Right ventricle myocardium superior (tissue), 1 donor: ENCODE results near the gene SDF2. TPM values are rescaled to one million over a fixed set of nuclear protein-coding genes. Genes with fewer than 3 reads are reported as not detected.

ENCODE experiments used
- ATAC-seq: fragments of 200-7000 bp; cut with Tn5 transposase; one replicate; pipeline ENCODE4 v1.9.1; 2020; ENCODE audit warnings: mild to moderate bottlenecking; ENCODE audit not compliant: poor library complexity
- DNase-seq: peaks from one replicate; pipeline ENCODE4 v3.0.0-alpha.2; 2020
- intact Hi-C: fragments of 100-400 bp; cut with DNase I; formaldehyde crosslinking; loops from one replicate; pipeline ENCODE4 v1.11.2; 2022
- long read RNA-seq: library from polyadenylated mRNA; unstranded; transcript quantifications from one replicate; pipeline ENCODE4 v2.0.0, GENCODE V29; 2021
- total RNA-seq: library from RNA; stranded (reverse); fragmentation: NEBNext Ultra II Directional; extraction: Animal tissue kit (Norgen Biotek cat#: 25700); gene quantifications from one replicate; pipeline ENCODE4 v1.2.1, GENCODE V29; 2021
- donor health status: DM: no; HTN: yes; CAD: no; lungs with severe emphysema.

The SDF2 gene, protein sequence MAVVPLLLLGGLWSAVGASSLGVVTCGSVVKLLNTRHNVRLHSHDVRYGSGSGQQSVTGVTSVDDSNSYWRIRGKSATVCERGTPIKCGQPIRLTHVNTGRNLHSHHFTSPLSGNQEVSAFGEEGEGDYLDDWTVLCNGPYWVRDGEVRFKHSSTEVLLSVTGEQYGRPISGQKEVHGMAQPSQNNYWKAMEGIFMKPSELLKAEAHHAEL
- 26.4 TPM for total RNA-seq
- long read RNA-seq, transcript SDF2-201 (3 exons, 1,568 nt) = major isoform, 32 of 38 reads
- long read RNA-seq, partial matches to known transcripts = 0 of 38 reads
- long read RNA-seq, other reads (novel, unspliced or antisense) = 1 of 38 reads

DNA sequence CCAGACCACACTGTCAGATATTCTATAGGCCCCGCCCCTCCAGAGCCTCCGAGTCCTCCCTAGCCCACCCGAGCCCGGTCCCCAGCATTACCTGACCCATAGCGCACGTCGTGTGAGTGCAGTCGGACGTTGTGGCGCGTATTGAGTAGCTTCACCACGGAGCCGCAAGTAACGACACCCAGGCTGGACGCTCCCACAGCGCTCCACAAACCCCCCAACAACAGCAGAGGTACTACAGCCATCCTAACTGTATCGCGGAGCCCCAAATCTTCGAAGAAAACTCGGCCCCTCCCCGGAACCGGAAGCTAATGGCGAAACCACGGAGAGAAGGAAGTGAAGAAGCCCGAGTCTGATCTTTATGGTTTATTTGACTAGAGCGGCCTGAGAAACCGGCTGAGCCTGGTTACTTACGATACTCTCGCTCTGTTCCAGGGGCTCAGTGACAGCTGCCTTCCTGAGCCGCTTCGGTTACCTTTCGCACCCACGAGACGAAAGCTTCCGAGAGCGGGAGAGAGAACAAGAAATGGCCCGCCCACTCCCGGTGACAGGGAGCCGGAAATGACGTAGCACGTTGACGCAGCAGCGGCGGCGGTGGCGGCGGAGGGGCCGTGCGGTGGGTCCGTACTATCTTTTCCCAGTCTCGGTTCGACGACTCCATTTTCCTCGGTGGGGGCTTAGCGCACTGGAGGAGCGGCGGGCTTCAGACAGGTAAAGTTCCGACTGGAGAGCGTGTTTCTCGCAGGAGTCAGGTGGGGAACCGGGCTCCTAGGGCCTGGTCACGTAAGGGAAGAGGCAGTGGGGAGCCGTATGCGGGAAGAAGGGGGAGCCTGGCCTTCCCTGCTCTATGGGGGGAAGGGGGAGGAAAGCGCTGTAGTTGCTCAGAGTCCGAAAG lies at the start of gene SDF2, which contains the start of gene SUPT6H:
SDF2 (minus strand) TSS at position 272 of the 892 bp plus-strand sequence; CDS start at position 242, 30 bp downstream.
SUPT6H (plus strand) TSS at position 571 of the 892 bp plus-strand sequence. CDS start 11,197 bp downstream, outside the sequence.
- peak; percentile 98 for ATAC-seq
- intact Hi-C loops = no loop called here

DNA sequence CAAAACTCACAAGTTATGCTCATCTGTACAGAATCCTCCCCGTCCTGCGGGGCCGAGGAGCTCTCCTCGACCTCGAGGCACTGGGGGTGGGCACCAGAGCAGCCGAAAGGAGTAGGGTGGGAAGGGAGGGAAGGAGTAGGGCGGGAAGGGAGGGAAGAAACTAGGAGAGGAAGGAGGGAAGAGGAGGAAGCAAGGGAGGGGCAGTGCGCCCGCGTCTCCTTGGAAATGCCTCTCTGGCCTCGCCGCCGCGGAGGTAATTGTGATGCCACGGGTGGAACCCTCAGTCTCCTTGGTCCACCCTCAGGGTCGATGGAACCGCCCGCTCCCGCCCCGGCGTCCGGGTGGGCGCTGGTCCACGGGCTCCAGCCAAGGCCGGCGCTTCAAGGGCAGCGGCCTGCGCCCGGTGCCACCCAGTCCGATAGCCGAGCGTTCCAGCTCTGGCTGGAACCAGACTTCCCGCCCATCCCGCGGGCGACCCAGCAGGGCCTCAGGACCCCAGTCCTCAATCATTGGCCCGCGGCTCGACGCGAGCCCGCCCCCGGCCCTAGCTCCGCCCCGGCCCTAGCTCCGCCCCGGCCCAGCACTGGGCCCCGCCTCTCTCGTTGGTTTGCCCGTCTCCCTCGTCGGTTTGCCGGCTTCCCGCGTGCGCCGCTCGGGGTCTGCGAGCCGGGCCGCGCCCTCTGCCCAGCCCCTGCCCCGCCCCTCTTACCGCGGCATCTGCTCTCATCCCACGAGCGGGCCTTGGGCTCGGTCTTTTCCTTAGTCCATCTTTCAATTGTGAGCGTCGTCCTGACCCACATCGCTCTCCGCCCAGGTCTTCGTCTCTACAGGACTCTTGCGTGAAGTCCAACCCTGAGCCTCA lies 49.4 kb upstream of the SDF2 start:
- intact Hi-C loops = no loop called here
- peak; percentile 93 for DNase-seq
- peak; percentile 96 for ATAC-seq

More for the DNA sequence above, at the start of gene SDF2, which contains the start of gene SUPT6H:
- DNase-seq = peak; percentile 94

DNA sequence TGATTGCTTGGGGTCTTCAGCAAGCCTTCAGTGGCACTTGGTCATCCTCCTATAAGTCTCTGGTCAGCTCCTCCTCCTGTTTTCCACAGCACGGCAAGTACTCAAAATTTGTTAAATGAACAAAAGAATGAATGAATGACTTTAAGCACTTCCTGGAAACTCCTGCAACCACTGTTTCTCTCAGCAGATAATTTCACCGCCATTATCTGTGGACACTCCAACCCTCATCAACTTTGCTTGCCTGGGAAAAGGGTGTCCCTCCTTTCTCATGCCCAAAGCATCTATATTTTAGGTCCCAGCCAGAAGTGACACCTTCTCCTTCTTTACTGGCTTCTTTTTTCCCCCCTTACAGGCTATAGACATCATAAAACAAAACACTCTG lies 45.6 kb upstream of the SDF2 start:
- ATAC-seq (no peak), DNase-seq (no peak)
- intact Hi-C loops = no loop called here

DNA sequence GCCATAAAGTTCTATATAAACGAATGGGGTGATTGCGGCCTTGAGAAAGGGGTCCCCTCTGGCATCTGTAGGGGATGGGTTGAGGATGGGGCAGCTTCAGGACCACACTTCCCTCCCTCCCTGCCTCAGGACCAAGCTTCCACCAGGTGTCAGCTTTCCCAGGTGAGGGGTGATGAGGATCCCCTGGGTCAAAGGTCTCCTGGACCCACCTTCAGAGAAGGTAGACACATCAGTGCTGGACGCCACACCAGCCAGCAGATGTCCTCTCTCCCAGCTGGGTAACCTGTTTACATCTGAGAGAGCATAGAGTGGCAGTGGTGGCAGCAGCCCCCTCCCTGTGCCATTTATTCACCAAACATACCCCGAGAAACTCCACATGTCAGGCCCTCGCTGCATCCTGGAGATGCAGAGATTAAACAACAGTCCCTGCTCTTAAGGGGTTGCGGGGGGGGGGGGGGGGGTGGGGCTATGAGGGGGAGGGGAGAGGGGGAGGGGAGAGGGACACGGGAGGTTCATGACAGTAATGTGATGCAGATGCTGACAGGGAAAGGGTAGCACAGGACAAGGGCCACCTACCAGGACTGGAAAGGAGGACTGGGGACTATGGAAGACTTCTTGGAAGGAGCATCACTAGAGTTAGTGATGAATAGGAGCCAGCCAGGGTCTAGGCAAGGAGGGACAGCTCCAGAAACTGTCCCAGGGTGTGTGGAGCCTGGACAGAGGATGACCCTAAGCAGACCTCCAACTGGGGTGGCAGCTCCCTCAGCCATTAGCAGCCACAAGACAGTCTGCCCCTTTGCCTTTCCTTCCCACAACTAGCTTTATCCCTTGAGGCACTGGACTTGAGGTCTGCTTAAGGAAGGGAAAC lies 45.0 kb upstream of the SDF2 start:
- DNase-seq = no peak
- intact Hi-C loops = no loop called here
- no peak for ATAC-seq

- no peak for DNase-seq
Observed at GRCh38 chr17:28705728-28706334, 44.1 kb upstream of the SDF2 start.

DNA sequence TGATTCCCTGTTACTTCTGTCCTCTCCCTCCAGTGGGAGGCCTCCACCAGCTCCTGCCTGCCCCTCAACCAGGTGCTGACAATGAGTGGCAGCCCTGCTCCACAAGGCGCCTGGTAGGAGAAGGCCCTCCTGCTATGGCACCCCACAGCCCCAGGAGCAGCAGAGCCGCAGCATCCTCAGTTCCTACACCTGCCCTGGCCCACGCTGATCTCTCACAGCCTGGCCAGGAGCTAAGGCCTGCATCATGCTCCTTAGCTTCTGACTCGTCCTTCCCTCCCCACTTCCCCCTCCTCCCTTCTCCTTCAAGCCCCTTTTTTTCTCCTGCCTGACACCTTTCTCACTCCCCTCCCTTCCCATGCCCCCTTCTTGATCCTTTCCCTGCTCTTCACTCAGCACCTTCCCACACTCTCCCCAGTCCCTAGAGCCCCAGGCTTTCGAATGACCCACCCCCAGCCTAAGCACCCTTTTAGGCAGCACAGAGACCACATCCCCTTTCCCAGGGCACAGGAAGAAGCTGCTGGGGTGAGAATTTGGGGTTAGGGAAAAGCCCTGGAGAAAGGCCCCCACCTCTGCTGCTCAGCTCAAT lies 43.5 kb upstream of the SDF2 start:
- DNase-seq (no peak), ATAC-seq (no peak)
- intact Hi-C loops = no loop called here

More at GRCh38 chr17:28705728-28706334, 44.1 kb upstream of the SDF2 start:
- intact Hi-C loops = no loop called here
- ATAC-seq = no peak

DNA sequence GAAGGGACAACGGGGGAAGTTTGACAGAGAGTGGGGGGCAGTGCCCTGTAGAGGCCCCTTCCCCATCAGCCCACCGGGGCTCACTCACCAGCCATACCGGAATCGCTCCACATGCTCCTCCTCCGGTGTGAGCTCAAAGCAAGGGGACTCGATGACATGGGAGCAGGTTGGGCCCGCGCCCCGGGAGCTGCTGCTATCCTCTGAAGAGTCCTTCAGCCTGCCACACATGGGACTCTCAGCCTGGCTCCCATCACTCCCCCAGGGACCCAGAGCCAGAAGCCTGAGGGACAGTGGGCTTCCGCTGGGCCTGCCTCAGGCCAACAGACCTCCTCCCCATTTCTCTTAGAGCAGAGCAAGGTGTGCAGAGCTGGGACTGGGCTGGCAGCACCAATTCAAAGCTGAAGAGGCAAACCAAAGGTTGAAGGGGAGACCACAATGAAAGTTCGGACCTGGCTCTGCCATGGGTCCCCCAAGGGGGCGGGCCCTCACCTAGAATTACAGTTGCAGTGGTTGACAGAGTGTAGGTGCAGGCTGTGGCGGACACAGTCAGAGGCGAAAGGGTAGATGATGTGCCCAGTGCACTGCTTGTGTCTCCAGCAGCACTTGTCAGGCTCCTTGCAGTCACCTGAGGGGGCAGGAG lies 42.6 kb upstream of the SDF2 start:
- DNase-seq (no peak), ATAC-seq (no peak)
- intact Hi-C loops = no loop called here

- ATAC-seq (no peak), DNase-seq (no peak)
- intact Hi-C loops = no loop called here
Observed at GRCh38 chr17:28703552-28704218, 42.0 kb upstream of the SDF2 start.

DNA sequence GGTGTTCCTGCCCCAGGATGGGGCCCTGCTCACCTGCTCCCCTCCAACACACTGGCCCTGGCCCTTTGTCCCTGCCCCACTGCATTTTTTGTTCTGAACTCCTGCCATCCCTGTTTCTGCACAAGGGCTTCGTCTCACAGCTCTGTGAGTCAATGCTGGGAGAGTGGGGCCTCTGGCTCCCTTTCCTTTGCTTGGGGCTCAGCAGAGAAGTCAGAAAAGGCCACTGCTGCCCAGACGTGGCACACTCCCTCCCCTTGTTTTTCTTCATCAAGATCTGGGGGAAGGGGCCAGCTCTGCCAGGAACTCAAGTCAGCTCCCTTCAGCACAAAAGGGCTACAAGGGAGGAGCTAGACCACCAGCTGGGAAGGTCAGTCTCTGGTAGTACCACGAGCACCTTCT lies 41.0 kb upstream of the SDF2 start:
- DNase-seq (no peak), ATAC-seq (no peak)
- intact Hi-C loops = no loop called here

- intact Hi-C loops = no loop called here
- peak; percentile 14 for DNase-seq
- no peak for ATAC-seq
Observed at GRCh38 chr17:28702026-28702751, 40.5 kb upstream of the SDF2 start.

GRCh38 chr17:28700830-28701492 lies 39.3 kb upstream of the SDF2 start:
- intact Hi-C loops = no loop called here
- ATAC-seq = no peak

DNA sequence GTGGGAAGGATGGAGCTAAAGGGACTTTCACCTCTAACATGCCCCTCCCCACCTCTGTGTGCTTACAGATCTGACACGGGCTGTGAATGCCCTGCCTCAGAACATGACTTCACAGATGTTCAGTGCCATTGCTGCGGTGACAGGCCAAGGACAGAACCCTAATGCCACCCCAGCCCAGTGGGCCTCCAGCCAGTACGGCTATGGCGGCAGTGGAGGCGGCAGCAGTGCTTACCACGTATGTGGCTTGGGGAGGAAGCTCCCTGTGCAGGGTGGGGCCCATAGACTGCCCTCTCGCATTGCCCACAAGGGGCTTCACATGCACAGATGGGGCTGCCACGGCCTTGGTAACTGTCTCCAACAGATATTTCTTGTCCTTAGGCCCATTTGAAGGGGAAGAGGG lies 38.6 kb upstream of the SDF2 start:
- DNase-seq = peak; percentile 32
- ATAC-seq = no peak
- intact Hi-C loops = no loop called here

More at GRCh38 chr17:28700830-28701492, 39.3 kb upstream of the SDF2 start:
- peak; percentile 34 for DNase-seq

DNA sequence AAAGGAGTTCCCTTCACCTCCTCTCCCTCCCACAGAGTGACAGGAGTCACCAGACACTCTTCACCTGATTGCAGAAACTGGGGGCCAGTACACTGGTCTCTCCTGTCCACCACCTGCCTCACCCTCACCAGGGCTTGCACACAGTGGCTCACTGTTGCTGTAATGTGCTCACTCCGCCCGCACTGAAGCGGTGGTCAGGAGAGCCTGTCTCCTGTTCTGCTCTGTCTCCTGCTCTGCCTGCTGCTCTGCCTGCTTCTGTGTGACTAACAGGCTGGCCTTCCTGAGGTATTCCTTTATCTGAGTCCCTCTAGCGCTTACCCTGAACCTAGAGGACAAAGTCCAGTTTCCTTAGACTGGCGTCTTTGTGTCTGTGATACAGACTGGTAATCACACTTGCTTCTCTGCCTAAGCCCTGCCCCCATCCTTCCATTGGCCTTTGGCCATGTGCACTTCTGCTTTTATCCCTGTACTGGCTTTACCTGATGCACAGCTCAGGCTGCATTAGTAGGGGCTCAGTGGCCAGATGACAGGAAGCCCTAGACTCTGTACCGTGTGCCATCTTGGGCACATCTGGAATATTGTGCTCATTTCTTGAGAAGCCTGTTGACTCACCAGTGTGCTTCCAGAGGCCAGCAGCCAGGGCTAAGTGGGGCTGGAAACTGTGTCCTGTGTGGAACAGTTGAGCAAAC lies 36.7 kb upstream of the SDF2 start:
- DNase-seq = no peak
- ATAC-seq = no peak
- intact Hi-C loops = no loop called here

- no peak for ATAC-seq
Observed at GRCh38 chr17:28693869-28694268, 32.2 kb upstream of the SDF2 start.

More at GRCh38 chr17:28693869-28694268, 32.2 kb upstream of the SDF2 start:
- DNase-seq = no peak
- intact Hi-C loops = no loop called here
